ENCODE results near the gene HS3ST3A1.
A peak's percentile ranks its signal among the peaks of the same experiment; 100 is the strongest.

HS3ST3A1 gene

GRCh38 chr17:13580790-13581189, 20.9 kb downstream of the HS3ST3A1 start:
- DNase-seq (ENCODE audit: low read depth) = no peak
- no peak for TF ChIP-seq CTCF (IDR thresholded peaks at IDR 0.05; ENCODE audit: control insufficient read depth, insufficient read depth, low read depth, low read length, missing control alignments)
- no peak overlapping the region for H3K4me3 ChIP-seq (ENCODE audit: control insufficient read depth, low read depth, low read length)

DNA sequence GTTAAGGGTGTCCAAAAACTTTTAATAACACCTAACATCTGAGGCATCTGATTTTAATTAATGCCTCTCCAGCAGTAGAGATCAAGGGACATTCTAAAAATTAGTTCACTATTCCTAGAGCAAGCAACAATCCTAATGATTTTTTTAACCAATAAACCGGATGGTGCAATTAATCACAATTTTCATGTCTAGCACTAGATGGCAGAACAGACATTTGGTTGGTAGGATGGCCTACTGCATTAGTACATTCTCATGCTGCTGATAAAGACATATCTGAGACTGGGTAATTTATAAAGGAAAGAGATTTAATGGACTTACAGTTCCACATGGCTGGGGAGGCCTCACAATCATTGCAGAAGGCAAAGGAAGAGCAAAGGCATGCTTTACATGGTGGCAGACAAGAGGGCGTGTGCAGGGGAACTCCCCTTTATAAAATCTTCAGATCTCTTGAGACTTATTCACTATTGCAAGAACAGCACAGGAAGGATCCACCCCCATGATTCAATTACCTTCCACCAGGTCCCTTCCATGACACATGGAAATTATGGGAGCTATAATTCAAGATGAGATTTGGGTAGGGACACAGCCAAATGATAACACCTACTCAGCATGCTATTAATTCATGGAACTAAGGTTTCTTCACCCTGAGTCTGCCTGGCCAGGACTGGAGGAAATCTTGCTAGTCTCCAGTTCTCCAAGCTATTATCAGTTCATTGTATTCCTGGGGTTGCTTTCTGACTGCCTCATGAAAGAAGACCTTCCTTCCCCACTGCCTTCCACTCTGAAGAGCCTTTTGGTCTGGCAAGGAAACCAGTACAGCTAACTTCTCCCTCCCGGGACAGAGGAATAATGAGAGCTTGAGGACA, 24.8 kb downstream of the HS3ST3A1 start:
- H3K4me3 ChIP-seq (ENCODE audit: control insufficient read depth, low read depth, low read length) = no peak overlapping the region
- no peak for DNase-seq (ENCODE audit: low read depth)
- TF ChIP-seq CTCF (IDR thresholded peaks at IDR 0.05; ENCODE audit: control insufficient read depth, insufficient read depth, low read depth, low read length, missing control alignments) = peak; percentile 4

GRCh38 chr17:13575922-13576419, 25.8 kb downstream of the HS3ST3A1 start:
- no peak overlapping the region for H3K4me3 ChIP-seq (ENCODE audit: control insufficient read depth, low read depth, low read length)
- DNase-seq (ENCODE audit: low read depth) = no peak
- no peak for TF ChIP-seq CTCF (IDR thresholded peaks at IDR 0.05; ENCODE audit: control insufficient read depth, insufficient read depth, low read depth, low read length, missing control alignments)

DNA sequence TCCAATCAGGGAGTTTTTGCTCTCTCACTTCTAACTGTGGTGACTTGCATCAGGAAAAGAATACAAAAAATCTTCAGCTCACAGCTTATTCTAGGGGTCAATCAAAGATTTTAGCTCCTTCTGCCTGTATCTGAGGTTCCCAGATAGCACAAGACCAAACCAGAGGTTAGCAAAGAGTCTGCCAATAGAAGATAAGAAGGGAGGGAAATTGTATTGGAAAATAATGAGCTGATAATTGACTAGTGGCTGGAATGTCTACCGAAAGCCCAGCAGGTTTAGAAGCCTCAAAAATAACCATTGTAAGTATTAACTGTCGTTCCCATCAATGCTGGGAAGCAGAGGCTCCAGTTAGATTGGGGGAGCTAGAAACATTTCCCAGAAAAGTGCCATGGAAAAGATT, 26.3 kb downstream of the HS3ST3A1 start:
- DNase-seq (ENCODE audit: low read depth) = no peak
- no peak overlapping the region for H3K4me3 ChIP-seq (ENCODE audit: control insufficient read depth, low read depth, low read length)
- TF ChIP-seq CTCF (IDR thresholded peaks at IDR 0.05; ENCODE audit: control insufficient read depth, insufficient read depth, low read depth, low read length, missing control alignments) = no peak

GRCh38 chr17:13572581-13572980, 29.1 kb downstream of the HS3ST3A1 start:
- no peak for DNase-seq (ENCODE audit: low read depth)
- H3K4me3 ChIP-seq (ENCODE audit: control insufficient read depth, low read depth, low read length) = no peak overlapping the region
- no peak for TF ChIP-seq CTCF (IDR thresholded peaks at IDR 0.05; ENCODE audit: control insufficient read depth, insufficient read depth, low read depth, low read length, missing control alignments)

DNA sequence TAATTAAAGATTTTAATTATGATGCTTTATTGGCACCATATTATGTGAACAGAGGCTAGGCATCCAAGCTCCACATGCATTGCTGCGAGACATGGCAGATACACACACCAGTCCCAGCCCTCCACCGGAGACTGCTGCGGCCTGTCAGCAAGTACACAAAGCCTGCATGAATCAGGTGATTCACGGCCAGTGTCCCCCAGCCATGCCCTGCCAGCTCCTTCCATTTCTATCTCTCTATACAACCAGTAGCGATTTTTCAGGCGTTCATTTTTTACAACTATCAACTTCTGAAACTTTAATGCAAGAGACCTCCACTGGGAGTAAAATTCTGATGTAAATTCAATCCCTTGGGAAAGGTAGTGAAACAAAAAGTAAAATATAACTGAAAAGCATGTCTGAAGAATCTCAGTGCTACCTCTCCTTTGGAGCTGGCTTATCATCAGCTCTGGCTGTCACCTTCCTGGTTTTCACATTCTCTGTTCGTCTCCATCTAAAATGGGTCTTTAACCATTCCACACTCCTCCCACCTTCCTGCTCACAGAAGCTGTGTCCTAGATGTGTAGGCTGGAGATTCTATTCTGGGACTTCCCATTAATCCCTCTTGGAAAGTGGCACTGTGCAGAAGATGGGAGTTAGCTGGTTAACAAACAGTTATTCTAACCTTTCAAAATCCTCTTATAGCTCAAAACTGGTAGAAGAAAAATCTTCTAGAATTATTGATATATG, 32.2 kb downstream of the HS3ST3A1 start:
- H3K4me3 ChIP-seq (ENCODE audit: control insufficient read depth, low read depth, low read length) = no peak overlapping the region
- no peak for DNase-seq (ENCODE audit: low read depth)
- TF ChIP-seq CTCF (IDR thresholded peaks at IDR 0.05; ENCODE audit: control insufficient read depth, insufficient read depth, low read depth, low read length, missing control alignments) = no peak
